ENCODE measurements around the gene NOP16.

The NOP16 gene, protein sequence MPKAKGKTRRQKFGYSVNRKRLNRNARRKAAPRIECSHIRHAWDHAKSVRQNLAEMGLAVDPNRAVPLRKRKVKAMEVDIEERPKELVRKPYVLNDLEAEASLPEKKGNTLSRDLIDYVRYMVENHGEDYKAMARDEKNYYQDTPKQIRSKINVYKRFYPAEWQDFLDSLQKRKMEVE

DNA sequence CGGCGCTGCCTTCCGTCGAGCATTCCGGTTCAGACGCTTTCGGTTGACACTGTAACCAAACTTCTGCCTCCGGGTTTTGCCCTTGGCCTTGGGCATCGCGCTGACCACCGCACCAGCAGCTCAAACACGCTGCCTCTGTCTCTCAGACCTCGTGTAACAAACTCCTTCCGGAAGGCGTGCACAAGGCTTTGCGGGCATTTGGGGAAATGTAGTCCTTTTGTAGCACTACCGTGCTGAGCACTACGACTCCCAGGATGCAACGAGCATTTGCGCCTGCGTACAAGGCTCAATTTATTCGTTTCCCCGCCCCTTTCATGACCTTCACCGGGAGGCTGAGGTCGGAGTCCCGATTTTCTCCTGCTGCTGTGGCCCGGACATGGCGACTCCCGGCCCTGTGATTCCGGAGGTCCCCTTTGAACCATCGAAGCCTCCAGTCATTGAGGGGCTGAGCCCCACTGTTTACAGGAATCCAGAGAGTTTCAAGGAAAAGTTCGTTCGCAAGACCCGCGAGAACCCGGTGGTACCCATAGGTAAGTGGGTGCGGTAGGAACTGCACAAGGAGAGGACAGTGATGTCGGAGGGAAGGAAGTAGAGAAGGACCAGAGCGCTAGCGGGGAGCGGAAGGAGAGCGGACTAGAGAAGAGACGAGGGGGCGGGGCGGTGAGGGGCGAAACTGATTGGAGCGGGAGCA is at the start of gene NOP16, which contains the start of gene HIGD2A:
Gene NOP16, minus strand, starts transcription at position 155 of the 691 bp plus-strand sequence. Its CDS starts 59 bp downstream, at position 96.
Gene HIGD2A, plus strand, starts transcription at position 308 of the 691 bp plus-strand sequence. Its CDS starts 69 bp downstream, at position 377.
- DNase-seq, result peak; percentile 99

DNA sequence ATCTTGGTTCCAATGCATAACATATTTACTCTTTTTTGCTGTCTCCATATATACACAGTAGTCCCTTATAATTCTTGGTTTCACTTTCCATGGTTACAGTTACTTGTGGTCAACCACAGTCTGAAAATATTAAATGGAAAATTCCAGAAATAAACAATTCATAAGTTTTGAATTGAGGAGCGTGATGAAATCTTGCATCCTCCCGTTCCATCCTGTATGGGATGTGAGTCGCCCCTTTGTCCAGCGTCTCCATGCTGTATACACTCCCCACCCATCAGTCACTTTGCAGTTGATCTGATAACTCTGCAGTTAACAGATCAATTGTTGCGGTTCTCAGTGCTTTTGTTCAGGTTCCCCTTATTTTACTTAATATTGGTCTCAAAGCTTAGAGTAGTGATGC is 48.3 kb upstream of the NOP16 start:
- peak; percentile 70 for DNase-seq

DNA sequence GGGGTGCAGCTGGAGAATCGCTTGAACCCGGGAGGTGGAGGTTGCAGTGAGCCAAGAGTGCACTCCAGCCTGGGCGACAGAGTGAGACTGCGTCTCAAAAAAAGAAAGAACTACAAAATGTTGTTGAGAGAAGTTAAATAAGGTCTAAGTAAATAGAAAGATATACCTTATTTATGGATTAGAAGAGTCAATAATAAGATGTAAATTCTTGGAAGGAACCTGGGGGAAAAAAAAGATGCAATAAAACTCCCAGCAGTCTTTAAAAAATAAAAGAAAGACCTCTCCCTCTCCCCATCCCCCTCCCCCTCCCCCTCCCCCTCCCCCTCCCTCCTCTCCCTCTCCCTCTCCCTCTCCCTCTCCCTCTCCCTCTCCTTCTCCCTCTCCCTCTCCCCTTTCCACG is 44.3 kb upstream of the NOP16 start:
- DNase-seq, result no peak

DNA sequence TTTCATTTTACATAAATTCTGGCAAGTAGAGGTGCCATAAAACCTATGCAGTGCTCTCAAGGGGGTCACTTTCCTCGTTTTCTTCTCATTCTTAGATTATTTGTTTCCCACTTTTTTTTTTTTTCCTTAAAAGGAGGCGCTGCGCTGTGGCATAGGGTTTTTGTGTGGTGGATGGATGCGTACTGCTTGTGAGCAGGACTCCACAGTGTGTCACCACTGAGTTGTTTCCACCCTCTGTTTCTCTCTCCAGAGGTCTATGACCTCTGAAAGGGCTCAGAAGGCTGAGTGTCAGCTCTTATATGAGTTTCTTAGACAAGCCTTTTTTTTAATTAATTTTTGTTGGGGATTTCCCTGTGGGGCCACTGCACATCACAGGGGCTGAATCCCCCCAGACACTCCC is 41.6 kb upstream of the NOP16 start:
- DNase-seq, result no peak

DNA sequence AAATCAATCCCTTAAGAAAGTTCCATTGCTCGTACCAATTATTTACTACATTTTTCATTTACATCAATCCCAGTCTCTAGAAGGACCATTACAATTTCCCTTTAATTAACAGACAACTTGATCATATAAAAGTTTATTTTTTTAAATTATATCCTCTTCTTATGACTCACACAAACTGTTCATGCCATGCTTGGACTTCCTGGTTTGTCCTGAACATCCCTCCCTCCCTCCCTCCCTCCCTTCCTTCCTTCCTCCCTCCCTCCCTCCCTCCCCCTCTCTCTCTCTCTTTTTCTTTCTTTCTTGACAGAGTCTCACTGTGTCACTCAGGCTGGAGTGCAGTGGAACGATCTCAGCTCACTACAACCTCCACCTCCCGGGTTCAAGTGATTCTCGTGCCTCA is 39.6 kb upstream of the NOP16 start:
- no peak for DNase-seq

DNA sequence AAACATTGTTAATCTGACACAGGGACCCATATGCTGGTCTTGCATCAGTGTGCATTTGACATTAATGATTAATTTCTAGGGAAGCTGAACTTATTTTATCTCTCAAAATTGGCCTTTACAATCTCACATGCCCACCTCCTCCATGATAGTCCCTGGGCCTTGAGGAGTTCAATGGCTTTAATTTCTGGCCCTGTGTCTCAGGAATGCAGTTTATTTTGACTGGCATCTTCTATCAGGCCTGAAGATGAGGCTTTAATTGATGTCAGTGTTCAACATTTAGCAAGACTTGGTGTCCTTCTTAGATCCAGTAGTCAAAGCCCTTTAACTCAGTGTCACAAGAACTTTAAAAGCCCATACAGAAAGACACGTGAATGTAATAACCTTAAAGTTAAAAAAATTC is 38.5 kb upstream of the NOP16 start:
- no peak for DNase-seq

DNA sequence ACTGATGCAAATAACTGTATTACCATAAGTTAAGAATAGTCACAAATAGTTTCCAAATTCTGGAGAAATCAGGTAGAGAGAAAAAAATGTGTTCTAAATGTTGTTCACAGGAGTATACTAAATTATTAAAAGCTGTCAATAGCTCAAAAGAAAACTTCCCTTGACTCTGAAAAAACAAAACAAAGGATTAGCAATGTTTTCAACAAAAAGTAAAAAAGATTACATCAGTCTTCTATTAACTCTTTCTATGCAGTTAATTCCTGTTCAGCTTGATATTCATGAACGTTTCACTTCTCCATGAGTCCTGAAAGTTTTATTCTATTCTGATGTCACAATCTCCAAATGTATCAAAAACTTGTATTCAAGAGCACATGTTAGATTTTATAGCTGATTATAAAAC is 37.4 kb upstream of the NOP16 start:
- DNase-seq, result no peak

DNA sequence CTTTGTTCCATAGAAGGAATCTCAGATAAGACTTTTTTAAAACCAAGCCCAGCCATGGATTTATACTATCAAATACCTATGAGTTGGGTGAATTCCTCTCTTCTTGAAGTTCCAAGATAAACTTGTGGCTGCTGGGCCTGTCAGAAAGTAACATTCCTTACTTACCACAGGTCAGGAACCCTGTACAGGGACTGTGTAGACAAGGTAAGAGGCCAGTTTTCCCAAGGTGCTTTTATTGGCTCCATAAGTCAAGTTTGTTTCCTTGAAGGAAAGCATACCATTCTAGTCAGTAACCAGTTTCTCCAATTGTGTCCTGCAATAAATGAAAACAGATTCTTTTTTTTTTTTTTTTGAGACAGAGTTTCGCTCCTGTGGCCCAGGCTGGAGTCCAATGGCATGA is 36.7 kb upstream of the NOP16 start:
- DNase-seq, result peak; percentile 55

DNA sequence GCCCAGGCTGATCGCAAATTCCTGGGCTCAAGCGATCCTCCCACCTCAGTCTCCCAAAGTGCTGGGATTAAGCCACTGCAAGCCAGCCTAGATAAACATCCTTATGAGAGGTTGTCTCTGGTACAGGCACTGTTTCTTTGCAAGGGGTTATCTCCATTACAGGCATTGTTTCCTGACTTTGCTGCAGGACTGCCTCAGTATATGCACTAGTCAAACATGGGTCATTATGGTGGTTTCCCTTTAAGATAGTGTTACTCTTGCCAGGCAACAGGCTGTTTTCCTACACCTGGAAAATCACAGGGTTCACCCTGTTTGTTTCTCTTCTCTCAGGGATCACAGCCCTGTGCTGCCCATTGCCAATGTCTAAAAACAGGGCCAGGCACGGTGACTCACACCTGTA is 35.8 kb upstream of the NOP16 start:
- DNase-seq, result no peak

DNA sequence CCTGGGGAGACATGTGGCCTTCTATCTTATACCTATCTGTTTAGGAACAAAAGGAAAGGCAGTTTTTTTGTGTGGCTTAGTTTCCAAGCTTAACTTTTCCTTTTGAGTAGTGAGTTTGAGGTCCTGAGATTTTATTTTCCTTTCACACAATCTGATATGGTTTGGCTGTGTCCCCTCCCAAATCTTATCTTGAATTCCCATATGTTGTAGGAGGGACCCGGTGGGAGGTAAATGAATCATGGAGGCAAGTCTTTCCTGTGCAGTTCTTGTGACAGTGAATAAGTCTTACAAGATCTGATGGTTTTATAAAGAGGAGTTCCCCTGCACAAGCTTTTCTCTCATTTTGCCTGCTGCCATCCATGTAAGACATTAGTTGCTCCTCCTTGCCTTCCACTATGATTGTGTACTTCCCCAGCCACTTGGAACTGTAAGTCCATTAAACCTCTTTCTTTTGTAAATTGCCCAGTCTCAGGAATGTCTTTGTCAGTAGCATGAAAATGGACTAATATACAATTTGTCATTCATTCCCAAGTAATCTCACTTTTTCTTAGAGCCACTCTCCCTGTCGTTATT is 32.7 kb upstream of the NOP16 start:
- DNase-seq, result no peak

DNA sequence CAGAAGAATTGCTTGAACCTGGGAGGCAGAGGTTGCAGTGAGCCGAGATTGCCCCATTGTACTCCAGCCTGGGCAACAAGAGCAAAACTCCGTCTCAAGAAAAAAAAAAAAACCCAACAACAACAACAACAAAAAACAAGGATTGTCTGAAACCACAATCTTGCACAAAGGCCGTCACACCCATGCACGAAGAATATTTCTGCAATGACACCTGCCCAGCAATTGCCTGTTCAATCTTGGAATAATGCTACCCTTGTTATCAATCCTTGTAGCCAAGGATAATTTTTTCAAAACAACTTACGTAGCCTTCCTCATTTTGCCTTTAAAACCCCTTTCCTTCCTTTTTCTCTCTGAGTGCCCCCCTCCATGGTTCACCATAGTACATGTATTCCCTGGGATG is 31.7 kb upstream of the NOP16 start:
- no peak for DNase-seq

DNA sequence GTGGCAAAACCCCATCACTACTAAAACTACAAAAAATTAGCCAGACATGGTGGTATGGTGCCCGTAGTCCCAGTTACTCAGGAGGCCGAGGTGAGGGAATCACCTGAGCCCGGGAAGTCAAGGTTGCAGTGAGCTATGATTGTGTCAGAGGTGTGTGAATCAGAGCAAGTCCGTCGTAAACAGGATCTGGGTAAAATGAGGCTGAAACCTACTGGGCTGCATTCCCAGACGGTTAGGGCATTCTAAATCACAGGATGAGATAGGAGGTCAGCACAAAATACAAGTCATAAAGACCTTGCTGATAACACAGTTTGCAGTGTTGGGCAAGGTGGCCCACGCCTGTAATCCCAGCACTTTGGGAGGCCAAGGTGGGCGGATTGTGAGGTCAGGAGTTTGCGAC is 29.9 kb upstream of the NOP16 start:
- no peak for DNase-seq

DNA sequence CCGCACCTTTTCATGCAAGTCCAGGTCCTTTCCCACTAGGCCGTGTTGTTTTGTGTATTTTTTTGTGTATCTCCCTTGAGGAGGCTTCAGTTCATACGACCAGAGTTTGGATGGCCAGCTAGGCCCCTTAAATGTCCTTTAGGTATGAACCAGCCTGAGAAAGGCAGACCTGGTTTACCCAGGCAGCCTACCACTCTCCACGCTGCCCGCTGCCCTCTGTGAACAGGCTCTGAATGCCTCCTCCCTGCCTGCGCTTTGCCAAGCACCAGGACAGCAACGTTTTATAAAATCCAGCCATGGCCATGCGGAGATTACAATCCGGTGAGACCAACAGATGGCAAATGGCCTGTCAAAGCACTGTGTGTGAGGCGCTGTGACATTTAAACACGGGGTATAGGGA is 28.6 kb upstream of the NOP16 start:
- DNase-seq, result no peak

DNA sequence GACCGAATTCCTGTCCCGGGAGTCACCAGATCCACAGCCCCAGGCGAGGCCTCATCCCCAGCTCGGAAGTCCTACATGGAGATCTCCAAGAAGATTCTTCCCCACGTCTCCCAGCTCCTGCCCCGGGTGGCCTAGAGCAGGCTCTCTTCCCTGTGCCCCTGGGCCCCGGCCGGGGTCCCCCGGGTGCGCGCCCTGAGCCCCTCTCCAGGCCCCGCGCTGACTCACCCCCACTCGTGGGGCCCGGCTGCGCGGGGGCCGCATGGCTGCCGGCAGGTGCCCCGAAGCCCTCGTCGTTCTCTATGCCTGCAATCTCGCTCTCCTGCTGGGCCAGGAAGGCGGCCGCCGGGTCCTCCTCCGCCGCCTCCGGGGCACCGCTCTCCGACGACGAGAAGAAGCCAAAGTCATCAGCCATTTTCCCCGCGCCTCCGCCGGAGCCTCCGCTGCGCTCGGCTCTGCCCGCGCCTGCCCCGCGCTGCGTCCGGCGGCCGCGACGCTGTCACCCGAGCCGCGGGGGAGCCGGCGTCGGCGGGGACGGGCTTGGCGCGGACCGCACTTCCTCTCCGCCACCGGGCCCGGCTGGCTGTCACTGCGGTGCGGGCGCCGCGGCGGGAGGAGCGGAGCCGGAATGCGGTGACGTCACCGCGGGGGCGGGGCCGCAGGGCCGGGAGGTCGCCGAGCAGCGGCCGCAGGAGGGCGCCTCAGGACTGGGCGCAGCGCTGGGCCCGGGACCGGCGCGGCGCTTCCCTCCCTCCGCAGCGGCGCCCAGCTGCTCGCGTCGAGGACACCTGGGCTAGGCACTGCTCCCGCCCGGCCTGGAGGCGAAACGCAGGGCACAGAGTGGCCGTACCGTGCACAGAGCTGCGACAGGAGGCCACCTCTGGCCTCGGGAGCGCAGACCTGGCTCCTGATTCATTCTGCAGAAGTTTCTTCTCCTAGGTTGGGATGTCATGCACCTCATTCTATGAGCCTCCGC is 27.8 kb upstream of the NOP16 start, which contains the start of gene CLTB:
Gene CLTB, minus strand, starts transcription at position 588 of the 973 bp plus-strand sequence. Its CDS starts 176 bp downstream, at position 412.
- DNase-seq, result peak; percentile 76

DNA sequence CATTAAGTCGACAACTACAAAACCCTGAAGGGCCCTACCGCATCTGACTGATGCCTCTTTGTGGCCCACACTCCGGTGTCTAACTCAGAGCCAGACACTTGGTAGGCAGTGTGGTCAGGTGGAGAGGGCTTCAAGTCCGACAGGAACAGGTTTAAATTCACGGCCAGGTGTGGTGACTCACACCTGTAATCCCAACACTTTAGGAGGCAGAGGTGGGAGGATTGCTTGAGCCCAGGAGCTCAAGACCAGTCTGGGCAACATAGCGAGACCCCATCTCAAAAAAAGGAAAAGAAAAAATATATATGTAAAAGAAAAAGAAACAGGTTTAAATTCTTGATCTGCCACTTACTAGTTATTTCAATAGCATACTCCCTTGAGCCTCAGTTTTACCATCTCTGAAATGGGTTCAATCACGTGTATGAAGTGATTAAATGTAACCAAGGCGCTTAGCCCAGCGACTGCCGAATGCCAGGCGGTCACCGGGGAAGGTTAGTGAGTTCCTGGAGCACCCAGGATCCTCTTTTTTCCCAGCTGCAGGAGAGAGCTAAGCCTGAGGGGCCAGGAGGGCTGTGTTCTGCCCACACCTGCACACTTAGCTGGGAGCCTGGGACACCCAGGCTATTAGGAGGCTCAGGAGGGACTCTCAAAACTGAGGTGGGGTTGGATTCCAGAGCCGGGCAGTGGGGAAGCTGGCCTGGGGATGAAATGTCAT is 27.0 kb upstream of the NOP16 start:
- no peak for DNase-seq

DNA sequence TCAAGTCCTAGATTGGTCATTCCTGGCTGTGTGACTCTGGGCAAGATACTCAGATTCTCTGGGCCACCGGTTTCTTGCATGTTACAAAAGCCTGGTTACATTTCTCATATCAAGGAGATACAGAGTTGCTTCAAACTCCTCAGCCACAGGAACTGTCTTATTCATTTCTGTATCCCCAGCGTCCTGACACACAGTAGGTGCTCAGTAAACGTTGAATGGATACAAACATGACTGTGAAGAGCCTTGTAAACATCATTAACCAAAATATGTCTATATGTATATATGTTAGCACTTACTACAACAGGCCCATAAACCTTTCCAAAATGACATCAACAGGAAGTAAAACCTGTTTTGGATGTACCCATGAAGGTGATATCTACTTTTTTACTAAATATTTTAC is 26.3 kb upstream of the NOP16 start:
- no peak for DNase-seq

DNA sequence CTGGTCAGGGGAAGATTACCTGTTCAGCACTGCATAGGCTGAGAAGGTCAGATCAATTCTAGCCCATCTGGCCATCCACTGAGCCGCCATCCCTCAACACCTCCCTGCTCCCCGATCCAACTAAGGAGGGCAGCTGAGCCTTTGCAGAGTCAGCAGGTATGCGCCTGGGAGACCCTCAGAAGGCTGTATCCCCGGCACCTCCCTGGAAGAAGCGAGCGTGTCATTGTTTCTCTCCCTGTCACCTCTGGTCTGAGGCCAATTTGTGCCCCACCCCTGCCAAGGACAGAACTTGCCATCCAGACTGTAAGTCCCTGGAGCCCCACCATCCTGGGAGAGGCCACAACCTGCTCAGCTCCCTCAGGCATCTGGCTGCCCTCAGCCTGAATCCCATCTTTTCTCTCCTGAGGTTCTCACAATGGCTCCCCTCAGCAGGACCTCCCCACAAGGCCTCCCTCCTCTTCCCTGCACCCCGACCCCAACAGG is 25.4 kb upstream of the NOP16 start:
- no peak for DNase-seq

DNA sequence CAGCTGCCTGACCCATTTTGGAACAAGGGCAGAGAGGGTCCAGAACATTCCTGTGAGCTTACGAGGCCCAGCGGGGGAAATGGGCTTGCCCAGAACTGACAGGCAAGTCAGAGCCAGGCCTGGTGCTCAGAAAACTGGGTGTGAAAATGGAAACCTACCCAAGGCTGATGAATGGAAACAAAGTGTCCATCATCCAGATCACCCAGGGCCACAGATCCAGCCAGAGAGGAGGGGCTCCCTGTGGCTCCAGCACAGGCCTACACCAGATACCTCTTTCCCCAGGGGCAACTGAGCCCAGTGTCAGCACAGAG is 24.8 kb upstream of the NOP16 start:
- no peak for DNase-seq

DNA sequence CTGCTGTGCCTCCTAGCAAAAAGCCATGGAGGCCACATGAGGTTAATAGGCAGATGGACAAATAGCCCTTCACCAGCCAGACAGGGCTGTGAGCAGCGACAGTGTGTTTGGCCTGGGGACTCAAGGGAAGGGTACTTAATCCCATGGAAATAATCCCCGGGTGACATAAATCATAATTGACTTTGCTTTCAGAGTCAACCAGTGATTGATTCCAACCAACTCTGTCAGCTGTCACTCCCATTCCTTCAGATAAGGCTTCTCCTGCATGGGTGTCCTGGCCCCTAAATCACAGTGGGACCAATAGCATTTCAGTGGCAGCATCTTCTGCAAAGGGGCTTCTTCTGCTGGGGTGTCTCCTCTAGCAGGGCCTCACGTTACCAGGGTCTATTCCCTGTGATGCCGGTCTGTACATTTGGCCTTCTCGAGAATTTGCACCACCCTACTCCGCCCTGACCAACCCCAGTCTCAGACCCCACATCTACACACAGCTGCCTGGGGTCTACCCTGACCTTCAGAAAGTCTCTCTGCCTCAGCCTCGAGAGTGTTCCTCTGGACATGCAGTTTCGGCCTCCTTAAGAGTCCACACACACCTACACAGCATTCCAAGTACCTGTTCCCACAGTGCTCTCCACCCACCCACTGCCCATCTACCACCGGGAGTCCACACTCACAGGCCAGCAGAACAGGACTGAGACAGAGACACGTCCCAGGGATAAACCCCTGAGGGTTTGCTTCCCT is 24.3 kb upstream of the NOP16 start:
- no peak for DNase-seq

DNA sequence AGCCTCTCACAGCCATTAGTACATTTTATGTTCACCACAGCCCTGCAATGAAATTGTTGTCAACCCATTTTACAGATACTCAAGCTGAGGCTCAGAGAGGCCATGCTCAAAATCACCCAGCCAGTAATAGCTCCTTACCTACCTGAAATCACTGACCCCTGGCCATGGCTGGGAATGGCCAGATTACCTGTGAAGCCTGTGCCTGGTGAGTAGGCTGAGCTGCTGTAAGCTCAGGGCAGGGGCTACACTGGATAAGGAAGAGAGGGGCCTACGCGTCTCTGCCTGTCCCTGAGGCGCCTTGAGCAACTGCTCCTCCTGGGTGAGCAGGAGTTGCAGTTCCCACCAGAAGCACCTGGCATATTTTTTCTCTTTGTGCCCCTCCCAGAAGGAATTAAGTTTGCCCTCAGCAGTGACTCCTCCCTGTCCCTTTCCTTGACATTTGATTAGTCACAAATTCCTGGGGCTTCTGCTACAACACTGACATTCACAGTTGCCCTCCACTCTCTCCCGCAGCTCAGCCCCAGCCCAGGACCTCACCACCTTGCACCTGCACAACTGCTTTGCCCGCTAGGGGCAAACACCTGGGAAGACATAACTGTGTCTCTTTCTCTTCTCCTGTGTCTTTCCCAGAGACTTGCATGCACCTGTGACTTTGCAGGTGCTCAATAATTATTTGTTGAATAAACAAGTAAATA is 22.2 kb upstream of the NOP16 start:
- DNase-seq, result no peak

DNA sequence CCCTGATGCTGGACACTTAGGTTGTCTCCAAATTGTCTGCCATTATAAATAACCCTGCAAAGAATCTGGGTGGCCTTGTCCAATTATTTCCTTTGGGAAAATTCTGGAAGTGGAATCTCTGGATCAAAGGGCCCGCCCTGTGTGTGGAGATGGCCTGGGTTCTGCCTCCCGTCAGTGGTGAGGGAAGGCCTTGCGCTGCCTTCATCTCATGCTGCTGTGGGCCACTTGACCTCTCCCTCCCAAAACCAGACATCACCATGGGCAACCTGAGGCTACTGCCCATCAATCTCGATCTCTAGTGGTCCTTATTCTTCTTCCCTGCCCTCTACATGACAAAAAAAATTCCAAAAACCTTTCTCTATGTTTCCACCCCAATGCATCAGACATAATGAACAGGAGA is 21.4 kb upstream of the NOP16 start:
- DNase-seq, result no peak
